GM12878 (cell line): ENCODE results near the gene ATRN. TPM values are rescaled to one million over a fixed set of nuclear protein-coding genes. Genes with fewer than 3 reads are reported as not detected.

Source experiments
- ATAC-seq: fragments of 200-7000 bp; cut with Tn5 transposase; 3 replicates; pipeline ENCODE4 v1.9.1; 2020; ENCODE audit warnings: mild to moderate bottlenecking, moderate library complexity
- BruUV-seq: library from RNA; stranded (reverse); fragments of 400-500 nt; replicated peaks from 2 replicates; lab custom pipeline; 2021; lab: Mats Ljungman, UMichigan
- CTCF ChIA-PET: fragments of 300-600 bp; sonication (Branson Sonifier 250); formaldehyde crosslinking; extraction: SDS; loops from one replicate; lab custom pipeline; 2021; ENCODE audit warnings: inconsistent platforms; lab: Yijun Ruan, JAX
- POLR2A ChIA-PET: fragments of 350-600 bp; formaldehyde crosslinking; extraction: SDS; loops from one replicate; lab custom pipeline; 2021; ENCODE audit warnings: inconsistent platforms; lab: Charles Lee
- RAD21 ChIA-PET: fragments of 300-600 bp; sonication (Branson Sonifier 250); formaldehyde crosslinking; loops from one replicate; lab custom pipeline; 2023; ENCODE audit warnings: antibody characterized with exemption; ENCODE audit not compliant: unreplicated experiment; lab: Charles Lee
- SMC1A ChIA-PET: fragments of 300-600 bp; sonication (Branson Sonifier 250); formaldehyde crosslinking; loops from one replicate; lab custom pipeline; 2023; ENCODE audit not compliant: unreplicated experiment, uncharacterized antibody; lab: Charles Lee
- DNase-seq: peaks from one replicate; pipeline ENCODE4 v3.0.0-alpha.2; 2011; ENCODE audit warnings: low read depth, low spot score
- FAIRE-seq: peaks from 3 replicates; lab custom pipeline; 2011; peaks lifted over from hg19 to GRCh38; lab: Jason Lieb, UNC
- H2AFZ ChIP-seq: 2 replicates; pipeline ENCODE4 v1.6.0; 2011; ENCODE audit warnings: low read depth, low read length, control low read depth; ENCODE audit not compliant: control insufficient read depth
- H3K27ac ChIP-seq: 2 replicates; pipeline ENCODE4 v1.5.1; 2011; ENCODE audit warnings: control low read depth; ENCODE audit not compliant: control insufficient read depth, insufficient read depth
- H3K27me3 ChIP-seq, 2 experiments: replicated peaks in 1 of 2; 2 replicates each; pipeline versions ENCODE4 v1.6.0 to v1.6.1; 2011; ENCODE audit warnings: low read length in 1 of 2; ENCODE audit not compliant: control insufficient read depth in 2 of 2, insufficient read depth in 2 of 2
- H3K36me3 ChIP-seq, 2 experiments: 2 replicates each; pipeline ENCODE4 v1.5.1; 2011; ENCODE audit warnings: low read length in 1 of 2; ENCODE audit not compliant: control insufficient read depth in 2 of 2, insufficient read depth in 2 of 2
- H3K4me1 ChIP-seq: 2 replicates; pipeline ENCODE4 v1.6.1; 2011; ENCODE audit warnings: mild to moderate bottlenecking, low read length, moderate library complexity, mixed read lengths; ENCODE audit not compliant: control insufficient read depth, insufficient read depth
- H3K4me2 ChIP-seq: 2 replicates; pipeline ENCODE4 v1.6.0; 2011; ENCODE audit warnings: control low read depth; ENCODE audit not compliant: control insufficient read depth, insufficient read depth
- H3K4me3 ChIP-seq: fragments of 200-600 bp; sonication (generic); 2 replicates; pipeline ENCODE4 v1.5.1; 2016
- H3K79me2 ChIP-seq: 2 replicates; pipeline ENCODE4 v1.6.0; 2011; ENCODE audit warnings: low read length; ENCODE audit not compliant: control insufficient read depth, insufficient read depth
- H3K9ac ChIP-seq: 2 replicates; pipeline ENCODE4 v1.8.0; 2011; ENCODE audit warnings: low read length, control low read depth, mixed read lengths; ENCODE audit not compliant: control insufficient read depth, insufficient read depth
- H3K9me3 ChIP-seq: replicated peaks from 3 replicates; pipeline ENCODE4 v1.5.1; 2011; ENCODE audit warnings: mild to moderate bottlenecking, low read length; ENCODE audit not compliant: control insufficient read depth, insufficient read depth
- H4K20me1 ChIP-seq: 2 replicates; pipeline ENCODE4 v1.6.0; 2011; ENCODE audit not compliant: control insufficient read depth, insufficient read depth
- ATF7 ChIP-seq: fragments of 450-650 bp; IDR thresholded peaks from 2 replicates; pipeline ENCODE4 v1.6.1; 2016; ENCODE audit warnings: low read depth, mild to moderate bottlenecking
- CHD1 ChIP-seq: IDR thresholded peaks from 2 replicates; pipeline ENCODE4 v1.6.1; 2012; ENCODE audit warnings: low read depth, low read length, improper control_type of control experiment
- DPF2 ChIP-seq: fragments of 450-650 bp; IDR thresholded peaks from 2 replicates; pipeline ENCODE4 v1.6.1; 2017; ENCODE audit warnings: mild to moderate bottlenecking
- ESRRA ChIP-seq: IDR thresholded peaks from 2 replicates; pipeline ENCODE4 v1.6.1; 2012; ENCODE audit warnings: mild to moderate bottlenecking, low read length, improper control_type of control experiment
- FOXM1 ChIP-seq: IDR thresholded peaks from 2 replicates; pipeline ENCODE4 v1.6.1; 2012; ENCODE audit warnings: low read depth, mild to moderate bottlenecking, inconsistent platforms, low read length, moderate library complexity
- GATAD2B ChIP-seq: fragments of 450-650 bp; conservative IDR thresholded peaks from 2 replicates; pipeline ENCODE4 v1.6.1; 2017; ENCODE audit warnings: low read depth, mild to moderate bottlenecking, moderate library complexity
- IKZF2 ChIP-seq, 2 experiments: fragments of 450-650 bp; IDR thresholded peaks; 2 replicates each; pipeline ENCODE4 v1.6.1; 2017; ENCODE audit warnings: mild to moderate bottlenecking in 2 of 2, moderate library complexity in 2 of 2
- IRF4 ChIP-seq: IDR thresholded peaks from 2 replicates; pipeline ENCODE4 v1.6.1; 2011; ENCODE audit warnings: low read depth, low read length
- MEF2A ChIP-seq: IDR thresholded peaks from 2 replicates; pipeline ENCODE4 v1.6.1; 2011; ENCODE audit warnings: low read depth, mild to moderate bottlenecking, low read length, moderate library complexity; ENCODE audit not compliant: insufficient read depth
- MTA2 ChIP-seq: fragments of 450-650 bp; IDR thresholded peaks from 2 replicates; pipeline ENCODE4 v1.6.1; 2016; ENCODE audit warnings: low read depth, mild to moderate bottlenecking, moderate library complexity
- NR2C2 ChIP-seq: IDR thresholded peaks from 2 replicates; pipeline ENCODE4 v1.6.1; 2011; ENCODE audit warnings: borderline replicate concordance, low read depth; ENCODE audit not compliant: control insufficient read depth, insufficient read length
- PBX3 ChIP-seq: IDR thresholded peaks from 2 replicates; pipeline ENCODE4 v1.6.1; 2011; ENCODE audit warnings: mild to moderate bottlenecking, low read depth, low read length, moderate library complexity; ENCODE audit not compliant: insufficient replicate concordance
- POLR2AphosphoS2 ChIP-seq: IDR thresholded peaks from 2 replicates; pipeline ENCODE4 v1.6.1; 2011; ENCODE audit warnings: low read depth, mild to moderate bottlenecking, low read length, improper control_type of control experiment, moderate library complexity
- RAD21 ChIP-seq: IDR thresholded peaks from 2 replicates; pipeline ENCODE4 v1.6.1; 2011; ENCODE audit warnings: mild to moderate bottlenecking, low read depth, low read length, moderate library complexity; ENCODE audit not compliant: insufficient read depth
- SMAD5 ChIP-seq: IDR thresholded peaks from 2 replicates; pipeline ENCODE4 v1.6.1; 2016; ENCODE audit warnings: antibody characterized with exemption, low read depth
- SMARCA5 ChIP-seq: fragments of 450-650 bp; IDR thresholded peaks from 2 replicates; pipeline ENCODE4 v1.6.1; 2017; ENCODE audit warnings: mild to moderate bottlenecking
- SP1 ChIP-seq: IDR thresholded peaks from one replicate; pipeline ENCODE4 v1.6.1; 2011; ENCODE audit warnings: low read depth, low read length
- STAT1 ChIP-seq: fragments of 450-650 bp; conservative IDR thresholded peaks from 2 replicates; pipeline ENCODE4 v1.6.1; 2014; ENCODE audit warnings: antibody characterized with exemption, mild to moderate bottlenecking
- TBL1XR1 ChIP-seq: IDR thresholded peaks from 2 replicates; pipeline ENCODE4 v1.6.1; 2012; ENCODE audit warnings: low read depth, low read length, improper control_type of control experiment
- ZBTB33 ChIP-seq: fragments of 450-650 bp; IDR thresholded peaks from 2 replicates; pipeline ENCODE4 v1.6.1; 2017; ENCODE audit warnings: mild to moderate bottlenecking
- WGBS: methylation state at CpG from one replicate; pipeline ENCODE4 v1.1.6; 2016; ENCODE audit warnings: low lambda C conversion rate; ENCODE audit not compliant: insufficient replicate concordance, insufficient coverage; ENCODE audit errors: missing lambda C conversion rate; 5-methylcytosine and 5-hydroxymethylcytosine counted together
- in situ Hi-C: fragments of 300-500 bp; cut with MboI; formaldehyde crosslinking; loops from 9 replicates; pipeline ENCODE4 v1.14.3; 2018; ENCODE audit warnings: mixed read lengths
- intact Hi-C: fragments of 100-400 bp; cut with micrococcal nuclease; formaldehyde crosslinking; loops from one replicate; pipeline ENCODE4 v1.14.2; 2022; ENCODE audit not compliant: unreplicated experiment
- polyA plus RNA-seq, 11 experiments: library from polyadenylated mRNA; depleted of rRNA in 4 of 11; unstranded in 6 of 11; stranded (reverse) in 5 of 11; fragments of >200 nt; fragmentation: Nextera tagmentation in 4 of 11; fragmentation: Illumina TruSeq in 1 of 11; extraction: Ambion mirVana in 4 of 11; extraction: Trizol in 1 of 11; gene quantifications; 1 replicate in 1 of 11; 2 replicates in 10 of 11; pipeline versions ENCODE4 v1.2.1 to v1.2.3, GENCODE V29; 2011 to 2016; ENCODE audit warnings: inconsistent platforms in 2 of 11, missing spikeins in 2 of 11, low read depth in 1 of 11
- total RNA-seq, 4 experiments: library from RNA; depleted of rRNA in 3 of 4; stranded (reverse); fragments of >200 nt in 3 of 4; fragmentation: Illumina TruSeq in 1 of 4; extraction: Trizol in 1 of 4; gene quantifications; 2 replicates each; pipeline versions ENCODE4 v1.2.1 to v1.2.3, GENCODE V29; 2013 to 2021

ATRN gene
- total and polyA plus RNA-seq, 10 of the 15 experiments (the other 5 are each of a cell fraction or from before 2014, with no cell fraction given), result 0.71 to 11.6 (median 6.9) TPM

GRCh38 chr20:3646651-3647050 lies 175.8 kb downstream of the ATRN start:
- intact Hi-C loops, result no loop called here
- TF ChIP-seq ESRRA, result no peak
- TF ChIP-seq IKZF2 (IDR thresholded peaks at IDR 0.05), result no peak
- TF ChIP-seq IRF4, result no peak
- no peak for TF ChIP-seq RAD21
- no peak for TF ChIP-seq CHD1
- TF ChIP-seq NR2C2, result no peak
- TF ChIP-seq MEF2A, result no peak
- no peak for TF ChIP-seq GATAD2B
- TF ChIP-seq DPF2, result no peak
- ChIA-PET SMC1A (no interaction called here), CTCF (no interaction called here), POLR2A (interaction anchor here (0.5 kb wide), 1 partner anchor 20 kb away, joined by 3 read pairs; no protein-coding TSS in a partner anchor), RAD21 (no interaction called here)
- no peaks in the 10 kb centered on the region for H3K9me3 ChIP-seq
- H3K9ac ChIP-seq, result no peak overlapping the region
- no peak overlapping the region for H3K27ac ChIP-seq
- no peak for DNase-seq
- H3K36me3 ChIP-seq, result peaks cover 0 to 3% of the 10 kb centered on the region in 2 experiments; a peak in 2 of 4 replicates
- in situ Hi-C loops, result no loop called here
- BruUV-seq, result no TSS peak
- FAIRE-seq, result no peak
- H4K20me1 ChIP-seq, result no peaks in the 10 kb centered on the region
- no peak overlapping the region for H3K4me2 ChIP-seq
- no peak overlapping the region for H3K4me3 ChIP-seq
- ATAC-seq, result no peak
- no peaks in the 10 kb centered on the region for H3K27me3 ChIP-seq
- no peaks in the 10 kb centered on the region for H3K79me2 ChIP-seq
- WGBS, result 92% methylated on average over 13 of the region's 13 CpGs
- no peaks in the 10 kb centered on the region for H3K4me1 ChIP-seq
- no peak overlapping the region for H2AFZ ChIP-seq

GRCh38 chr20:3647473-3647872 lies 176.7 kb downstream of the ATRN start:
- Histone ChIP-seq H3K4me3 (no peak overlapping the region), H3K79me2 (no peaks in the 10 kb centered on the region), H3K9me3 (no peaks in the 10 kb centered on the region), H3K27ac (no peak overlapping the region), H3K4me1 (no peaks in the 10 kb centered on the region), H3K36me3 (peaks cover 0 to 3% of the 10 kb centered on the region in 2 experiments; a peak in 2 of 4 replicates), H4K20me1 (no peaks in the 10 kb centered on the region), H3K27me3 (no peaks in the 10 kb centered on the region), H3K4me2 (no peak overlapping the region), H3K9ac (no peak overlapping the region), H2AFZ (no peak overlapping the region)
- ATAC-seq, result no peak
- SMC1A ChIA-PET, result no interaction called here
- FAIRE-seq, result no peak
- intact Hi-C loops (no loop called here), in situ Hi-C loops (no loop called here)
- CTCF ChIA-PET, result no interaction called here
- POLR2A ChIA-PET, result no interaction called here
- RAD21 ChIA-PET, result no interaction called here
- DNase-seq, result no peak
- no TSS peak for BruUV-seq
- TF ChIP-seq MTA2 (no peak), SP1 (no peak), SMARCA5 (no peak), PBX3 (no peak), ZBTB33 (no peak), SMAD5 (no peak), ATF7 (no peak), POLR2AphosphoS2 (no peak), FOXM1 (no peak), TBL1XR1 (no peak), STAT1 (no peak)
